Skeletal muscle satellite cell (primary cell): ENCODE results near the gene SLC16A8.

ENCODE experiments used
- H3K27me3 ChIP-seq: 2 replicates; pipeline ENCODE4 v1.7.0; 2013; ENCODE audit warnings: low read length; ENCODE audit not compliant: control insufficient read depth, insufficient read depth
- H3K36me3 ChIP-seq: 2 replicates; pipeline ENCODE4 v1.7.0; 2013; ENCODE audit warnings: mild to moderate bottlenecking, control low read depth, low read length; ENCODE audit not compliant: insufficient read depth
- H3K4me1 ChIP-seq: 2 replicates; pipeline ENCODE4 v1.7.0; 2013; ENCODE audit warnings: low read length; ENCODE audit not compliant: control insufficient read depth, insufficient read depth
- H3K4me2 ChIP-seq: 2 replicates; pipeline ENCODE4 v1.7.0; 2013; ENCODE audit warnings: mild to moderate bottlenecking, low read length
- H3K4me3 ChIP-seq: 2 replicates; pipeline ENCODE4 v1.7.0; 2013; ENCODE audit warnings: low read length
- H3K9ac ChIP-seq: 2 replicates; pipeline ENCODE4 v1.7.0; 2013; ENCODE audit warnings: mild to moderate bottlenecking, low read depth, low read length, moderate library complexity
- H3K9me3 ChIP-seq: replicated peaks from 2 replicates; pipeline ENCODE4 v1.7.0; 2013; ENCODE audit warnings: mild to moderate bottlenecking, control low read depth, low read length

The SLC16A8 gene

DNA sequence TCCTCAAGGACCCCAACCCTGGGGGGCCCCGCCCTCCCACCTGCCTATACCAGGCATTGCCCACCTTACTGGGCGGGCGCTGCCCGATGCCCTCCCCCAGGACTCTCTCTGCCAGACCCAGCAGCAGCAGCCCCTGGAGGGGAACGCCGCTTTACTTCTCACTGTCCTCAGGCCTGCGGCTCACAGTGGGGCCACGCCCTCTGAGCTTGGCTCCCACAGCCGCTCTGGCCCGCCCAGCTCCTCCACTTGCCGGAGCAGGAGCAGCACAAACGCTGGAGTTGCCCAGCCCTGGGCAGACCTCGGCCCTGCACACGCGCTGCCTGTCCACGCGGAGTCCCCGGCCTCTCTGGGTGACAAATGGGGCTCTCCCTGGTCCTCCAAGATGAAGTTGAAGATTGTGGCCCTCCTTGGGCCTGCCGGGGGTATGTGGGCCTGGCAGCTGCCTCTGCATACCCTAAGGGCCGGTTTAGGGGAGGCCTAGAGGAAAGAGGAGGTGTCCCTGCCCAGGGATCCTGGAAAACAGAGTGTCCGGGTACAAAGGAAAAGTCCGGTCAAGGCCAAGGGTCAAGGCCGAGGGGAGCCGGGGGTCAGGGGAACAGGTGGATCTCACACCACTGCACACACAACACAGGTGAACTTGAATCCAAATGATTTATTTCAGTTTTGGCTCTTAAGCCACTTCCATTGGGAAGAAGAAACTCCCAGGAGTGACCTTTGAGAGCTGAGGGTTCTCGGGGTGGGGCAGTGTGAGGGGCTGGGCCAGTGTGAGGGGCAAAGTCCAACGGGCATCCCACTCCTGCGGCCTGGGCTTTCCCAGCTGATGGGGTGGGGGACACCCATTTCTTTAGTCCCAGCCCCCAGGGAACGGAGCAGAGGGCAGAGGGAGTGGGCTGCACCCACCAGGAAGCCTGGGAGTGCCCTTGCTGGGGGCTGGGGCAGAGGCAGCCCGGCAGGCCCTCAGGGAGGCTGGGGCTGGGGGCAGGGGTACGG, 27.2 kb upstream of the SLC16A8 start:
- peaks cover 6% of the 10 kb centered on the region for H3K4me1 ChIP-seq
- no peak overlapping the region for H3K4me2 ChIP-seq
- no peaks in the 10 kb centered on the region for H3K9me3 ChIP-seq
- no peaks in the 10 kb centered on the region for H3K27me3 ChIP-seq
- H3K4me3 ChIP-seq: no peak overlapping the region
- H3K36me3 ChIP-seq: no peaks in the 10 kb centered on the region
- no peak overlapping the region for H3K9ac ChIP-seq

DNA sequence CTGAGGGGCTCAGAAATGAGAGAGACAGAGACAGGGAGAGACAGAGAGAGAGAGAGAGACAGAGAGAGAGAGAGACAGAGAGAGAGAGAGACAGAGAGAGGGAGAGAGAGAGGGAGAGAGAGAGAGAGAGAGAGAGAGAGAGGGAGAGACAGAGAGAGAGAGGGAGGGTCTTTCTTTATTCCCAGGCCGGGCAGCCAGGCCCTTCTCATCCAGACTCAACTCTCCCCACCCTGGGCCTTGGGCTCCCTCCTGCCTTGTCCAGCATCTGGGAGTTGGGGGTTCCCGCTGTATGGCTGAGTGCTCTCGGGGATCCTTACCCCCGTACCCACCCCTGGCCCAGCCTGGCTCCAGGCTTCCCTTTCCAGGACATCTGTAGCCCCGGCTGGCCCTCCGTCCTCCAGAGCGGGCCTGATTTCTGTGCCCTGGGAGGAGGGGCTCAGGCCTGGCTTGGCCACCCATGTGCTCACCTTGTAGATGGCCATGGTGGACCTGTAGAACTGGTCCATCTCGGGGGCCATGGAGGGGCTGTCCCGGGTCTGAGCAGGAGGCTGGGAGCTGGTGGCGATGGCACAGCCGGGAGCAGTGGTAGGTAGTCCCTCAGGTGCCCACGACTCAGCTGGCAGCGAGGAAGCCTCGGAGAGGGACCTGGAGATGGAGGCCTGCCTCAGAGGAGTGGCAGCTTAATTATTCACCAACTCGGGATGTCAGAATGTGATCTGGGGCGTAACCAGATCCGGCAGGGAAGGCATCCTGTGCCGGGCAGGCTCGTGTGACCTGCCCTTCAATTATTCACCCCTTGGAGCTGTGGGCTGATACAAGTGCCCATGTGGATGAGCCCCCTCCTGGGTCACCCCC, 26.3 kb upstream of the SLC16A8 start, which contains the start of gene BAIAP2L2:
TSS of gene BAIAP2L2 (minus strand) at position 677 of the 855 bp plus-strand sequence. CDS start at position 518, 159 bp downstream.
- Histone ChIP-seq H3K9ac (no peak within 1 kb of the TSS), H3K4me2 (no peak within 1 kb of the TSS), H3K27me3 (no peaks in the 10 kb centered on the region), H3K4me3 (no peak within 1 kb of the TSS), H3K9me3 (no peaks in the 10 kb centered on the region), H3K4me1 (peaks cover 6% of the 10 kb centered on the region), H3K36me3 (no peaks in the 10 kb centered on the region)

DNA sequence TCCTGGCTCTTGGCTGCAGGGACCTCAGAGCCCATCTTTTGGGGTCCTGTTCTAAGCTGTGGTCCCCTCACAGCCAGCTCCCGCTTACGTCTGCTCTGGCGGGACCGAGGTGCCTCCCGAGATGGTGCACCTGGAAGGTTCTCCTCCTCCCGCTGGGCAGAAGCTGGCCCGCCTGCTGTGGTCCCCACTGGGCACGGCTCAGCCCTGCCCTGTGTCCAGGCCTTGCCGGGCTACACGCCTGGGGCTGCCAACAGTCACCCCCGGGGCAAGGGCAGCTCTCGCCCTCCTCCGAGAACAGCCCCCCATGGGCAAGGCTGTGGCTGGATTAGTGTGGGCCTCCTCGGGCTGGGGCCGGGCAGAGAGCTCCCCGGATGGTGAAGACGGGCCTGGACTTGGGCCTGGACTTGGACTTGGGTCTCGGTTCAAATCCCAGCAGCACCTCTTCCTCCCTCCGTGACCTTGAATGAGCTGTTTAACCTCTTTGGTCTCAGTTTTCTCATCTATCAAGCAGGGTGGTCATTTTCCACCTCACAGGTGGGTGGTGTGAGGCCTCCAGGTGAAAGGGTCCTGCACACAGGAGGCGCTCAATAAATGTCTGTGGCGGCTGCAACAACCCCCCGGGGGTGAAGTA, 25.5 kb upstream of the SLC16A8 start:
- H3K9me3 ChIP-seq: no peaks in the 10 kb centered on the region
- H3K4me2 ChIP-seq: no peak overlapping the region
- H3K36me3 ChIP-seq: no peaks in the 10 kb centered on the region
- H3K4me3 ChIP-seq: no peak overlapping the region
- H3K27me3 ChIP-seq: no peaks in the 10 kb centered on the region
- peaks cover 6% of the 10 kb centered on the region for H3K4me1 ChIP-seq
- no peak overlapping the region for H3K9ac ChIP-seq

DNA sequence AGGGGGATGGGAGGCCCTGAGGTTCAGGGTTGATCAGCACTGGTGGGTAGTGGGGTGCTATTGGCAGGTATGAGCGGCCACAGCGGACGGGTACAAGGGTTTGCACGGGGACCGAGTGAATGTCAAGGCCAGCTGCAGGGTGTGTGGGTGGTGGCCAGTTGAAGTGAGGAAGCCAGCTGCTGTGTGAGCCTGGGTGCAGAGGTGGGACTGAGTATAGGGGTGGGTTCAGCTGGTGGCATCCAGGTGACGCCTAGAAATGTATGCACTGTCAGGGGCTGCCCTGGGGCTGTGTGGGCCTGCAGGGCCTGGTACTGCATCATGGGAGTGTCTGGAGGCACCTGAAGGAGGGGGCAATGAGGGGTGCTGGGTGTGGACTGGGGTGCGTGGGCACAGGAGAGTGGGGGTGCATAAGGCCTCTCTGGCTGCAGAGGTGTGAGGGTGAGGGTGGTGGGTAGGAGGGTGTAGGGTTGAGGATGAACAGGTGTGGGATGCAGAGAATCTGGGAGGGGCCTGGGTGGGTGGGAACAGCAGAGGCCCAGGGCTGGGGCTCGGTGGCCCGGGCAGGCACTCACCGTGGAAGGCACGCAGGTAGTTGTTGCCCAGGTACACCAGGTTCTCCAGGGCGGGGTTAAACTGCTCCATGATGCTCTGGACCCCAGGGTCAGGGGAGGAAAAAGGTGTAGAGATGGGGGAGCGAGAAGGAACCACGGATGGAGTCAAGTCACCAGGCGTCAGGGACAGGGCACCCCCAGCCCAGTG, 24.8 kb upstream of the SLC16A8 start:
- H3K4me1 ChIP-seq: peaks cover 6% of the 10 kb centered on the region
- H3K9me3 ChIP-seq: no peaks in the 10 kb centered on the region
- H3K36me3 ChIP-seq: no peaks in the 10 kb centered on the region
- no peaks in the 10 kb centered on the region for H3K27me3 ChIP-seq
- no peak overlapping the region for H3K4me2 ChIP-seq
- H3K9ac ChIP-seq: no peak overlapping the region
- H3K4me3 ChIP-seq: no peak overlapping the region

DNA sequence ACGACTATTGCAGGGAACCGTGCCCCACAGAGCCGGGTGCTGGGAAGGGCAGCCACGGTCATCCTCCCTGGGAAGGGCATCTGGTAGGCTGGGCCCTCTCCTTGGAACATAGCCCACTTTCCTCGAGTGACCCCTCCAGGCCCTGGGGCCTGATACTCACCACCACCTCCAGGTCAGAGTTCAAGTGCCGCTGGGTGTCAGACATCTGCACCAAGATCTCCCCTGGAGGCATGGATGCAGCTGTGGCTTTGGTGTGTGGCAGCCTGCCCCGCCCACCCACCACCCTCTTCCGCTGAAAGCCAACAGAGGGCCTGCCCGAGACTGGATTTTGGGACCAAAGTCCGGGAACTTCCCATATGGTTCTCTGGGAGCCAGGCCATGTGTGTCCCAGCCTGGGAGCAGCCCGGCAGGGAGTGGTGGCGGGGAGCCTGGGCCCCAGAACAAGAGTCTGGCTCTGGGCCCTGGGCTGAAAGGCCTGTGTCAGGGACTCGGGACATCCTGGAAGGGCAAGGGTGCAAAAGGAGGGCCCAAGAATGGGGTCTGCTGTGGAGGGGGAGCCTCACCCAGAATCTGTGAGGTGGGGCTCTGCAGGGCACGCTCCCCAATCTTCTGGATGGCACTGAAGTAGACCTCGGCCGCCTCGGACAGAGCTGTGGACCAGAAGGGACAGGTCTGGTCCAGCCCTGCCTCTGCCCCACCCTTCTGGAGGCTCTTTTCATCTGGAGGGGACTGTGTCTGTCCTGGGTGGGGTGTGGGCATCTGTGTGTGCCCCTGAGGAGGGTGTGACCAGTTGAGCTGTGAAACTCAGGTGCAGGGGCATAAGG, 23.9 kb upstream of the SLC16A8 start:
- Histone ChIP-seq H3K9me3 (no peaks in the 10 kb centered on the region), H3K36me3 (no peaks in the 10 kb centered on the region), H3K4me1 (peaks cover 6% of the 10 kb centered on the region), H3K4me3 (no peak overlapping the region), H3K9ac (no peak overlapping the region), H3K4me2 (no peak overlapping the region), H3K27me3 (no peaks in the 10 kb centered on the region)

DNA sequence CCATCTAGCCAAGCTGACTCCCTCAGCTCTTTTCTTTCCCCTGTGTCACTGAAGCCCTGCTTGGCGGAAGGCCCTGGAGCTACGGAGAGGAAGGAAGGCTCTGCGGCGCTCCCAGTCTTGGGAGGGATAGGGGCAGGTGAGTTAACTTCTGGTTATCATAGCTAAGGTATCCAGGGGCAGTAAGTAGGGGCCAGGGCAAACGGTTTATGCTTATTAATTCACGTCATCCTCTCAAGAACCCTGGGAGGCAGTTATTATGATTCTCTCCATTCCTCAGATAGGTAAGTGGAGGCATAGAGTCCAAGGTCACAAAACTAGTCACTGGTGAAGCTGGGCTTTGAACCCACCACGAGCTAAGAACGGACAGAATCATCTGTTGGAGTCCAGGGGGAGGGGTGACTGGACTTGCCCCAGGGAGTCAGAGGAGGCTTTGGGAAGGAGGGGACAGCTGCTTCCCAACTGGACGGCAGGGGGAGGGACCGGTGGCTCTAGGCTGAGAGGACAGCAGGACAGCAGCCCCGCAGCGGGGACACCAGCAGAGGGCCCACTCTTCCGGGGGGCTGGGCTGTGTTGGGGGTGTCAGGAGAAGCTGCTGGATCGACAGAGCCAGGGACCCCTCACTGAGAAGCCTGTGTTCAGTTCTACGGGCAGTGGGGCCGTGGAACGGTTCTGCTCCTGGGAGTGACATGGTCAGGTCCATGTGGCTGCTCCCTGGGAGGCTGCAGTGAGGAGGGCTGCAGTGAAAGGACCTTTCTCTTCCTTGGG, 23.0 kb upstream of the SLC16A8 start:
- no peaks in the 10 kb centered on the region for H3K9me3 ChIP-seq
- H3K4me2 ChIP-seq: no peak overlapping the region
- no peak overlapping the region for H3K4me3 ChIP-seq
- H3K4me1 ChIP-seq: peaks cover 6% of the 10 kb centered on the region
- H3K9ac ChIP-seq: no peak overlapping the region
- no peaks in the 10 kb centered on the region for H3K36me3 ChIP-seq
- no peaks in the 10 kb centered on the region for H3K27me3 ChIP-seq

DNA sequence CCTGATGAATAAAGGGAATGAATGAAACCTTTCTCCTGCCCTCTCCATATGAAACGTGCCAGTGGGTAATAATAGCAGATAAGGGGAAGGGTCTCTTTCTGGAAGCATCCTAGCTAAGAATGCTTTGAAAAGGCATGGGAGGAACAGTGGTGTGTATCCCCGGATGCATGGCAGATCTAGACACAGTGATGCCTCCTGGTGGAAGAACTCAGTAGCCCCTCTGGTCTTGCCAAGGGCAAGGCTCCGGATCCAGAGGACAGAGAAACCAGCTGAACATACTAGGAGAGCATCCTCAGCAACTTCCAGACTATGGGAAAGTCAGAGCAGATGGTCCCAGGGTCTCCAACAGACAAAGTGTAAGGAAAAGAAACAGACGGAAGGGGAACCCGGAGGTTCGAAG, 20.1 kb upstream of the SLC16A8 start:
- Histone ChIP-seq H3K9me3 (no peaks in the 10 kb centered on the region), H3K27me3 (no peaks in the 10 kb centered on the region), H3K4me3 (no peak overlapping the region), H3K36me3 (no peaks in the 10 kb centered on the region), H3K9ac (no peak overlapping the region), H3K4me1 (peaks cover 6% of the 10 kb centered on the region), H3K4me2 (no peak overlapping the region)

DNA sequence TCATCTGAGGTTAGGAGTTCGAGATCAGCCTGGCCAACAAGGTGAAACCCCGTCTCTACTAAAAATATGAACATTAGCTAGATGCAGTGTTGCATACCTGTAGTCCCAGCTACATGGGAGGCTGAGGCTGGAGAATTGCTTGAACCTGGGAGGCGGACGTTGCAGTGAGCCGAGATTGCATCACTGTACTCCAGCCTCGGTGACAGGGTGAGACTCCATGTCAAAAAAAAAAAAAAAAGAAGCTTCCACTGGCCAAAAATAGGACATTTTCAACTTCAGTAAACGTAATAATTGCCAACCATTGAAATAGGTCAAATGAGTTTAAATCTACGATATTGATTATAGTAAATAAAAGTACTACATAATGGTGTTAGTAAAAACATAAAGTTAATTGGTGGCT, 19.7 kb upstream of the SLC16A8 start:
- Histone ChIP-seq H3K27me3 (no peaks in the 10 kb centered on the region), H3K4me2 (no peak overlapping the region), H3K9me3 (no peaks in the 10 kb centered on the region), H3K4me1 (peaks cover 6% of the 10 kb centered on the region), H3K4me3 (no peak overlapping the region), H3K9ac (no peak overlapping the region), H3K36me3 (no peaks in the 10 kb centered on the region)

DNA sequence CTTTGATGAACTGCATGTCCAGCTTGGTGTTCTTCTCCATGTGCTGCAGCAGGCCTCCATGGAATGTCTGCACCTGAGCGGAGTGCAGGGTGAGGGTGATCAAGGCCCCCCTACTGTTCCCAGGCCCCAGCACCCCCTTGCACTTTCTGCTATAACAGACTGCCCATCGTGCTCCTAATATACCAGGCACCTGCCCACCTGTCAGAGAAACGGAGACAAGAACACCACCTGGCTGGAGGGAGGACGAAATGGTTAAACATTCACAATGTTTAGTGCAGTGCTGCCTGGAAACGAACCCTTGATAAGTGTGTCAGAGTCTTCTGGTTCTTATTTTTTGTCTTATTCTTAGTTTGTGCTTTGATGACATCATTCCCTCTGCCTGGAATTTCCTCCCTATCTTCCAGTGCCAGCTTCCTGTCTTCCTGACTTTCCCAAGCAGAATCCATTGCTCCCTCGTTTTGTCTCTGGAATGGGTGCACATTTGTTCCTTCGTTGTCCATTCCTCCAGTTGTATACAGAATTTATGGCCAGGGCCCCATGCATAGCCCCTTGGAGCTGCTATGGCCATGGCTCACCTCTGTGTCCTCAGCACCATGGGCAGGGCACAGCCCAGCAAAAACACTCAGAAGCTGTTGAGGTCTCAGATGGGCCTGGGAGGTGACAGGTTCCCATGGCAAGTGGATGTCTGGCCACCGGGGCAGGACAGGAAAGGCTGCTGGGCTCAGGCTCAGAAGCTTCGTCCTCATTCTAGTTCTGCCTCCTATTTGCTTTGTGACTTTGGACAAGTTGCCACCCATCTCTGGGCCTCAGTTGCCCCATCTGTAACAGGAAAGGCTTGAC, 14.6 kb upstream of the SLC16A8 start:
- Histone ChIP-seq H3K9me3 (no peaks in the 10 kb centered on the region), H3K9ac (no peak overlapping the region), H3K4me2 (no peak overlapping the region), H3K36me3 (no peaks in the 10 kb centered on the region), H3K4me1 (no peaks in the 10 kb centered on the region), H3K27me3 (no peaks in the 10 kb centered on the region), H3K4me3 (no peak overlapping the region)
